ENCODE data around the gene BAD. TPM values are rescaled to one million over a fixed set of nuclear protein-coding genes. Genes with fewer than 3 reads are reported as not detected.

BAD gene
- total RNA-seq, 1 donor, result 64.3 TPM

DNA sequence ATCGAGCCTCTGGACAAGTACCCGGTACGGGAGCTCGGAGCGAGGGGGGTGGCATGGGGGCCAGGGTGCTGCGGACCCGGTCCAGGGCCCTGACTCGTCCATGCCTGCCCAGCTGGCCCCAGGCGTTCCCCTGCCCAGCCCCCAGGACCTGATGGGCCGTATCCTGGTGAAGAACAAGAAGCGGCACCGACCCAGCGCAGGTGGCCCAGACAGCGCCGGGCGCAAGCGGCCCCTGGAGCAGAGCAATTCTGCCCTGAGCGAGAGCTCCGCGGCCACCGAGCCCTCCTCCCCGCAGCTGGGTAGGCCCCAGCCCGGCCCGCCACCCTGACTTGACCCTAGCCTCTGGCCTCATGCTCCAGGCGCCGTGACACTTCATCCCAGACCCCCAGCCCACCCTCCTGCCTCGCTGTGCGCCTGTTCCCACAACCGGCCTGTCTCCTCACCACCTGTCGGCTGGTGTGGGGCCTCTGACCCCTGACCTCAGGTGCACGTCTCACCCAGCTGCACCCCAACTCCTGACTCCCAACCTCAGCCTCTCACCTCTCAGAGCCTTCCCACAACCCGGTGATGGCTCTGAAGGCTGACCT, 25.4 kb downstream of the BAD start:
- no peak overlapping the region for H3K4me3 ChIP-seq (ENCODE audit: low read depth, low read length)
- no peak for DNase-seq (ENCODE audit: low read depth)
- TF ChIP-seq CTCF (IDR thresholded peaks at IDR 0.05; ENCODE audit: insufficient read depth, low read depth, low read length), result no peak

- DNase-seq (ENCODE audit: low read depth), result no peak
- no peak for TF ChIP-seq CTCF (IDR thresholded peaks at IDR 0.05; ENCODE audit: insufficient read depth, low read depth, low read length)
Measured at GRCh38 chr11:64258356-64258755, 26.1 kb downstream of the BAD start.

DNA sequence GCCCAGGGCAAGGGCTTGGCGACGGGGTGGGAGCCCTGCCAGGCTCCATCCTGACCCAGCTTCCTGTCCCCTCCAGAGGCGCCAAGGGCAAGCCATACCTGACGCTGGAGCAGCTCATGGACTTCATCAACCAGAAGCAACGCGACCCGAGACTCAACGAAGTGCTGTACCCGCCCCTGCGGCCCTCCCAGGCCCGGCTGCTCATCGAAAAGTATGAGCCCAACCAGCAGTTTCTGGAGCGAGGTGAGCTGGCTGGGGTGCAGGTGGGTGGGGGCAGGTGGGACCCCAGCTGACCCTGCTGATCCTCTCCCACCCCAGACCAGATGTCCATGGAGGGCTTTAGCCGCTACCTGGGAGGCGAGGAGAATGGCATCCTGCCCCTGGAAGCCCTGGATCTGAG, 28.2 kb downstream of the BAD start:
- no peak for TF ChIP-seq CTCF (IDR thresholded peaks at IDR 0.05; ENCODE audit: insufficient read depth, low read depth, low read length)
- no peak for DNase-seq (ENCODE audit: low read depth)
- H3K4me3 ChIP-seq (ENCODE audit: low read depth, low read length), result no peak overlapping the region

More at GRCh38 chr11:64258356-64258755, 26.1 kb downstream of the BAD start:
- H3K4me3 ChIP-seq (ENCODE audit: low read depth, low read length), result no peak overlapping the region

GRCh38 chr11:64255135-64256128, 29.0 kb downstream of the BAD start:
- DNase-seq (ENCODE audit: low read depth), result no peak
- H3K4me3 ChIP-seq (ENCODE audit: low read depth, low read length), result no peak overlapping the region
- no peak for TF ChIP-seq CTCF (IDR thresholded peaks at IDR 0.05; ENCODE audit: insufficient read depth, low read depth, low read length)

DNA sequence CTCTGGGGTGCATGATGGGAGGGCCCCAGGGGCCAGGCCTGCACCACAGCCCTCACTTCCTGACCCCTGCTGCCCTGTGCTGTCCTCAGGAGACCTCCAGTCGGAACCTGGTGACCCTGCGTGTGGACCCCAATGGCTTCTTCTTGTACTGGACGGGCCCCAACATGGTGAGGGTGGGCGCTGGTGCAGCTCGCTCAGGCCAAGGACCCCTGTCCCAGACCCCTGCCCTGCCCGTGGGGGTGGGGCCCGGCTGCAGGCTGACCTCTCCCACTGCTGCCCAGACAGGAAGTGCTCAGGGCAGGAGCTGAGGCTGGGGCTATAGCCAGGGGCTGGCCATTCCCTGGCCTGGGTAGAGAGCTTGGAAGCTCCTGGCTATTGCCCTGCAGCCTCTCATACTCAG, 30.1 kb downstream of the BAD start:
- TF ChIP-seq CTCF (IDR thresholded peaks at IDR 0.05; ENCODE audit: insufficient read depth, low read depth, low read length), result no peak
- no peak for DNase-seq (ENCODE audit: low read depth)
- no peak overlapping the region for H3K4me3 ChIP-seq (ENCODE audit: low read depth, low read length)

DNA sequence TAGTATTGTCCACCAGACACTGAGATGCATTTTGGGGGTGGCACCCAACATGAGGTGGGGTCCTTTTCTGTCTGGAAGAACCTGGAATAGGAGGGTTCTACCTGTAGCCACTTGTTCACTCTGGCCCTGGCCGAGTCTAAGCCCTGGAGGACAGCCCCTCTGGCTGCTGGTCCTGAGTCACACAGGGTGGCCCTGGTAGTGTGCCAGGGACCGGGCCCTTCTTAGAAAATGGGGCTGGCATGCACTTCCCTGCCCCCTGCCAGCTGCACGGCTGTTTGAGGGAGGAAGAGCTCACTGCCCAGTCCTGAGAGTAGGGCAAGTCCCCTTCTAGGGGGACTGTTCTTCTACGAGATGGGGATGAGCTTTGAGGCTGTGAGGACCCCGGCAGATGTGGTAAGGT, 31.0 kb downstream of the BAD start:
- no peak for DNase-seq (ENCODE audit: low read depth)
- H3K4me3 ChIP-seq (ENCODE audit: low read depth, low read length), result no peak overlapping the region
- no peak for TF ChIP-seq CTCF (IDR thresholded peaks at IDR 0.05; ENCODE audit: insufficient read depth, low read depth, low read length)

All from fibroblast of villous mesenchyme (primary cell).